Right lobe of liver (tissue), 4 donors: ENCODE results near the gene AGBL3.

ENCODE experiments used
- POLR2A ChIP-seq: fragments of 450-650 bp; IDR thresholded peaks from one replicate; pipeline ENCODE4 v1.6.1; 2017; ENCODE audit warnings: antibody characterized with exemption, mild to moderate bottlenecking
- TF ChIP-seq, protein P1 (sequence below), 4 donors: fragments of 200-600 bp in 3 of 4; fragments of 450-650 bp in 1 of 4; IDR thresholded peaks; one replicate each; pipeline versions ENCODE4 v1.5.1 to v1.8.0; 2016 to 2022; ENCODE audit warnings: antibody characterized with exemption in 4 of 4, mild to moderate bottlenecking in 2 of 4
- donor health status: DM: no; HTN: no; CAD: no.
- donor health status: DM: no; HTN: no; CAD: no.
- donor health status: DM: no; HTN: yes; CAD: no.

DNA sequence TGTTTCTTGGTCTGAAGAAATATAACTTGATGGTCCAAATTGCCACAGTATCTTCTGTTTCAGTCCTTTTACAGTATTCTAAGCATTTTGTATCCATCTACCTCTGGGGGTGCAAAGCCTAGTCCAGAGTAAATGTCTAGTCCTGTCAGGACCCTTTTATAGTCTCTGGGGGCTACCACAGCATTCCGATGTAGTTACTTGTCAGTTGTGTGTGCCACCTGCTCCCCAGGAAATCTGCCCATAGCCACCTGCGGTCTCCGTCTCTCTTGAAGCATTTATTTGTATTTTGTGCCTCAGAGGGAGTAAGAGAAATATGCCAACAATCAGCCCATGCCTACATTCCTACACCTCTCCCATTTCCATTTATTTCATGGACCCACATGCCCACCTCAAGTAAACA, 12.8 kb downstream of the AGBL3 start:
- TF ChIP-seq, protein P1, sequence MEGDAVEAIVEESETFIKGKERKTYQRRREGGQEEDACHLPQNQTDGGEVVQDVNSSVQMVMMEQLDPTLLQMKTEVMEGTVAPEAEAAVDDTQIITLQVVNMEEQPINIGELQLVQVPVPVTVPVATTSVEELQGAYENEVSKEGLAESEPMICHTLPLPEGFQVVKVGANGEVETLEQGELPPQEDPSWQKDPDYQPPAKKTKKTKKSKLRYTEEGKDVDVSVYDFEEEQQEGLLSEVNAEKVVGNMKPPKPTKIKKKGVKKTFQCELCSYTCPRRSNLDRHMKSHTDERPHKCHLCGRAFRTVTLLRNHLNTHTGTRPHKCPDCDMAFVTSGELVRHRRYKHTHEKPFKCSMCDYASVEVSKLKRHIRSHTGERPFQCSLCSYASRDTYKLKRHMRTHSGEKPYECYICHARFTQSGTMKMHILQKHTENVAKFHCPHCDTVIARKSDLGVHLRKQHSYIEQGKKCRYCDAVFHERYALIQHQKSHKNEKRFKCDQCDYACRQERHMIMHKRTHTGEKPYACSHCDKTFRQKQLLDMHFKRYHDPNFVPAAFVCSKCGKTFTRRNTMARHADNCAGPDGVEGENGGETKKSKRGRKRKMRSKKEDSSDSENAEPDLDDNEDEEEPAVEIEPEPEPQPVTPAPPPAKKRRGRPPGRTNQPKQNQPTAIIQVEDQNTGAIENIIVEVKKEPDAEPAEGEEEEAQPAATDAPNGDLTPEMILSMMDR (IDR thresholded peaks at IDR 0.05) = no peak
- TF ChIP-seq POLR2A = no peak
